ENCODE measurements around the gene OR5A2. TPM values are rescaled to one million over a fixed set of nuclear protein-coding genes. Genes with fewer than 3 reads are reported as not detected.
"Not testable (repeated sequence)": the region's sequence is repeated elsewhere in the genome, so short reads cannot be mapped to it uniquely, and the experiment has no call there.

The OR5A2 gene
- polyA plus RNA-seq (ENCODE audit: insufficient read length) = 0.03 TPM

- DNase-seq (ENCODE audit: low read depth) = no peak
Measured at GRCh38 chr11:59426361-59427067, at the start of gene OR5A2. TSS of gene OR5A2 (minus strand) at chr11:59426413. CDS start at chr11:59422953, 3,460 bp downstream.

GRCh38 chr11:59475176-59475575, 49.0 kb upstream of the OR5A2 start:
- no peak for DNase-seq (ENCODE audit: low read depth)

GRCh38 chr11:59473015-59473414, 46.8 kb upstream of the OR5A2 start, which contains the start of gene OR4D10:
TSS of gene OR4D10 (plus strand) at chr11:59473315. CDS start at chr11:59477430, 4,115 bp downstream.
- no peak for DNase-seq (ENCODE audit: low read depth)

- DNase-seq (ENCODE audit: low read depth) = peak; percentile 63
Measured at GRCh38 chr11:59463190-59463641, 37.0 kb upstream of the OR5A2 start.

GRCh38 chr11:59459916-59460315, 33.7 kb upstream of the OR5A2 start:
- peak; percentile 26 for DNase-seq (ENCODE audit: low read depth)

GRCh38 chr11:59456661-59457060, 30.4 kb upstream of the OR5A2 start, which contains the start of gene OR4D6:
TSS of gene OR4D6 (plus strand) at chr11:59456961. CDS start at chr11:59456961, 0 bp downstream.
- no peak for DNase-seq (ENCODE audit: low read depth)

- DNase-seq (ENCODE audit: low read depth) = no peak
Measured at GRCh38 chr11:59448484-59448883, 22.3 kb upstream of the OR5A2 start.

- not testable (repeated sequence) for DNase-seq (ENCODE audit: low read depth)
Measured at GRCh38 chr11:59445624-59446023, 19.4 kb upstream of the OR5A2 start.

GRCh38 chr11:59437770-59438169, 11.6 kb upstream of the OR5A2 start:
- DNase-seq (ENCODE audit: low read depth) = no peak

GRCh38 chr11:59436169-59436568, 10.0 kb upstream of the OR5A2 start, which contains the start of gene OR5A1:
TSS of gene OR5A1 (plus strand) at chr11:59436469. CDS start at chr11:59443169, 6,700 bp downstream.
- no peak for DNase-seq (ENCODE audit: low read depth)

GRCh38 chr11:59429924-59430516, 3.8 kb upstream of the OR5A2 start:
- DNase-seq (ENCODE audit: low read depth) = peak; percentile 2

GRCh38 chr11:59427068-59427382, 812 bp upstream of the OR5A2 start:
- DNase-seq (ENCODE audit: low read depth) = no peak

- DNase-seq (ENCODE audit: low read depth) = no peak
Measured at GRCh38 chr11:59425131-59425530, 1.1 kb downstream of the OR5A2 start.

- no peak for DNase-seq (ENCODE audit: low read depth)
Measured at GRCh38 chr11:59423835-59424234, 2.4 kb downstream of the OR5A2 start.

- DNase-seq (ENCODE audit: low read depth) = no peak
Measured at GRCh38 chr11:59418156-59418555, 8.1 kb downstream of the OR5A2 start.

GRCh38 chr11:59417023-59417422, 9.2 kb downstream of the OR5A2 start:
- no peak for DNase-seq (ENCODE audit: low read depth)

- DNase-seq (ENCODE audit: low read depth) = no peak
Measured at GRCh38 chr11:59416613-59417012, 9.6 kb downstream of the OR5A2 start.

GRCh38 chr11:59415111-59415510, 11.1 kb downstream of the OR5A2 start:
- no peak for DNase-seq (ENCODE audit: low read depth)

GRCh38 chr11:59413646-59414045, 12.6 kb downstream of the OR5A2 start:
- no peak for DNase-seq (ENCODE audit: low read depth)

GRCh38 chr11:59403546-59403945, 22.7 kb downstream of the OR5A2 start:
- DNase-seq (ENCODE audit: low read depth) = no peak

GRCh38 chr11:59401262-59401552, 25.0 kb downstream of the OR5A2 start:
- no peak for DNase-seq (ENCODE audit: low read depth)

- DNase-seq (ENCODE audit: low read depth) = no peak
Measured at GRCh38 chr11:59400461-59401261, 25.6 kb downstream of the OR5A2 start.

- DNase-seq (ENCODE audit: low read depth) = no peak
Measured at GRCh38 chr11:59394186-59394585, 32.0 kb downstream of the OR5A2 start.
